GM12801 (cell line): ENCODE data around the gene CRYM.

Experiments used
- TF ChIP-seq, protein P1 (sequence below): IDR thresholded peaks from one replicate; pipeline ENCODE4 v1.5.1; 2011; ENCODE audit warnings: control low read depth; ENCODE audit not compliant: insufficient read length; ENCODE audit errors: extremely low read depth

Gene CRYM

DNA sequence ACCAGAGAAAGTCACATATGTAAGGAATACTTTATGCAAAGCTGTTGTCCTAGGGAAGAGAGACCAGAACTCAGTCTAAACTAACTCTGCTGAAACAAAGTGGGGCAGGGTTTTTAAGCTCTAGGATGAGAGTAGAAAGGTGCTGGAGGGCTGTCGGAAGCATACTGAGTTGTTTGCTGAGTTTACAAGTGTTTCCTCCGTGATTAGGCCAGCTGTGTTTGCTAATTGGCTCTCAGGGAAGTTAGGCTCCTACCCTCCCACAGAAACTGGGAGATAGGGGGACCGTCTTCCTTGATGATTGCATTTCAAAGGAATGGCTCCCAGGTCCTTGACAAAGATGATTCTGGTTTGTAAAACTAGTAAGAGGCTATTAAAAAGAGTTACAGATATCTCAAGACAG, 24.4 kb upstream of the CRYM start:
- TF ChIP-seq, protein P1, sequence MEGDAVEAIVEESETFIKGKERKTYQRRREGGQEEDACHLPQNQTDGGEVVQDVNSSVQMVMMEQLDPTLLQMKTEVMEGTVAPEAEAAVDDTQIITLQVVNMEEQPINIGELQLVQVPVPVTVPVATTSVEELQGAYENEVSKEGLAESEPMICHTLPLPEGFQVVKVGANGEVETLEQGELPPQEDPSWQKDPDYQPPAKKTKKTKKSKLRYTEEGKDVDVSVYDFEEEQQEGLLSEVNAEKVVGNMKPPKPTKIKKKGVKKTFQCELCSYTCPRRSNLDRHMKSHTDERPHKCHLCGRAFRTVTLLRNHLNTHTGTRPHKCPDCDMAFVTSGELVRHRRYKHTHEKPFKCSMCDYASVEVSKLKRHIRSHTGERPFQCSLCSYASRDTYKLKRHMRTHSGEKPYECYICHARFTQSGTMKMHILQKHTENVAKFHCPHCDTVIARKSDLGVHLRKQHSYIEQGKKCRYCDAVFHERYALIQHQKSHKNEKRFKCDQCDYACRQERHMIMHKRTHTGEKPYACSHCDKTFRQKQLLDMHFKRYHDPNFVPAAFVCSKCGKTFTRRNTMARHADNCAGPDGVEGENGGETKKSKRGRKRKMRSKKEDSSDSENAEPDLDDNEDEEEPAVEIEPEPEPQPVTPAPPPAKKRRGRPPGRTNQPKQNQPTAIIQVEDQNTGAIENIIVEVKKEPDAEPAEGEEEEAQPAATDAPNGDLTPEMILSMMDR, result no peak

DNA sequence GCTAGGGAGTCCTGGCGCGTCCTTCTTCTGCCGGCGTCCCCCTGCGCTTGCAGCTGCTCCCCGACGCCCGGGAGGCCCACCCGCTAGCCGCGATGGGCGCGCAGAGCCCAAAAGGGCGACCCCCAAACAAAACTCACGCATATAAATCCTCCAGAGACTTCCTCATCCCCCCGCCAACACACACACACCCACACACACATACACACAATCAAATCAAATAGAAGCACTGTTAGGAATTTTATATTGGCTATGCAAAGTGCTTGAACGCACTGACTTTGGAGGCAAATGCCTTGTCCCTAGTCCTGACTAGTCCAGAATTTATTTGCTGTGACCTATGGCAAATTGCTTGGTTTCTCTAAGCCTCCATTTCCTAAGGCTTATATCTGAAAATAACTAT, 23.8 kb upstream of the CRYM start:
- TF ChIP-seq, protein P1, result no peak

DNA sequence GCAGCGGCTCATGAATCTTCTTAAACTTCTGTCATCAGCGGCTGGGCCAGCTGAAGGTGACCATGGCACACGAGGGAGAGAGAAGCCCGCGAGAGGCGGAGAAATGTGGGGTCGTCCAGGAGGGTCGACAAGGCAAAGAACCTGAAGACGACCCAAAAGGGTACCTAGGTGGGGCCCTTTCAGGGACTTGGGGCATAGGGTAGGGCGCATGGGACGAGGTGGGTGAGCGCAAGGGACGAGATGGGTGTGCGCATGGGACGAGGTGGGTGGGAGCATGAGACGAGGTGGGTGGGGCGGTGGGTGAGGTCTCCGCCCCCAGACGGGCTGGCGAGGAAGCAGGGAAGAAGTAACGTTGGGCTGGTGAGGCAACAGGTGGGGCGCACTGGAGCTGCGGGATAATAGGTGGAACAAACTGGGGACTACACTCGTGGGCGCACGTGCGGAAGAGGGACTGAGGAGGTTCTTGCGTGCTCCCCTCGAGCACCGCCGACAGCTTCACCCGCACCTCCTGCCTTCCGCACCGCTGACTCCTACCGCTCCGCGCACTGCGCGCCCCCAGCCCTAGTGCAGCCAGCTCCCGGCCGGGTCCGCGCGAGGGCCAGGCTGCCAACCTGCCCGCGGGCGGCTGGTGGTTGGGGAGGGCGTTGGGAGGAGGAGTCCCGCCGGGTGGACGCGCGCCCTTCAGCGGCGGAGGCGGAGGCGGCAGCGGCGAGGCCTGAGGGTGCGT, 23.2 kb upstream of the CRYM start:
- TF ChIP-seq, protein P1, result no peak

DNA sequence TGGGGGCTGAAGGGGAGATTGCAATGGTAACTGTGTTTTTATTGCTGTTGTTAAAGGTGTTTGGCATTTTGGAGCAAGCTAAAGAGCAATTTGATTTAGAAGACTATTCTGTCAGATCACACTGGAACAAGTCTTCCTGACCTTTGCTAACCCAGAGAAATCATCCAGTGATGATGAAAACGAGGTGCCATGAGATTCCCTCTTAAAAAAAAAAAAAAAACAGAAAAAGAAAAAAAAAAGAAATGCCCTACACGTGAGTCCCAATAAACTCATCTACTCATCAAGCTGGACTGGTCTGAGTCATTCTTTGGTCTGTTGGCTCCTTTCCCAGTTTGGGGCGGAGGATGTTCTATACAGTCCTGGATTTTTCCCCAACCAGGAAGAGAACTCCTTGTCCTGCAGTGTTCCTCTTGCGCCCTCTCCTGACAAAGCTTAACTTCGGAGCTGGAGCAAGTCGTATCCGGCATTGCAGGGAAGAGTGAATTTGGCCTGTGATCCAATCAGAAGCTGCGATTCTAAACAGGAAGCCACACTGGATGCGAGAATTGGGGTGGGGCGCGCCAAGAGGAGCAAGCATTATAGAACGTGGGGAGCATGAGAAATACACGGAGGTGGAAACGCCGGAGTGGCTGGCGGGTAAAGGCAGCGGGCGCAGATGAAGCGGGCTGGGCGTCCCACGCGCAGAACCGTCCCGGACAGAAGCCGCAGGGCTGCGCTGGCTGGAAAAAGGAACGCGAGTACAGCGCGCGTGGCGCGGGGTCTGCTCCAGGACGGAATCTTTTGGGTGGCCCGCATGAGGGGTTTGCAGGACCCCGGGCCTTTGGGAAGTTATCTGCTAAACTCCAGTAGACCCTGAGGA, 22.4 kb upstream of the CRYM start:
- TF ChIP-seq, protein P1, result no peak

GRCh38 chr16:21285314-21285713, 7.2 kb upstream of the CRYM start:
- TF ChIP-seq, protein P1, result no peak

DNA sequence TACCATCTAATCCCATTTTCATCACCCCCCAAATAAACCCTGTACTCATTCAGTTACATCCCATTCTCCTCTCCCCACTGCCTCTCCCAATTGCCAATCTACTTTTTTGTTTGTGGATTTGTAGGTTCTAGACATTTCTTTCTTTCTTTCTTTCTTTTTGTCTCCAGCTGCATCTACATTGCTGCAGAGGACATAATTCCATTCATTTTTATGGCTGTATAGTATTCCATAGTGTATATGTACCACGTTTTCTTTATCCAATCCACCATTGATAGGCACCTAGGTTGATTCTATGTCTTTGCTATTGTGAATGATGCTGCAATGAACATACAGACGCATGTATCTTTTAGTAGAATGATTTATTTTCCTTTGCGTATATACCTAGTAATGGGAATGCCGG, 6.3 kb upstream of the CRYM start:
- TF ChIP-seq, protein P1, result no peak

GRCh38 chr16:21283521-21284289, 5.6 kb upstream of the CRYM start:
- TF ChIP-seq, protein P1, result no peak
